OCI-LY1 (cell line): ENCODE data around the gene QPRT.

Experiments used
- H2AFZ ChIP-seq: fragments of 200-600 bp; sonication (generic), shearing (Covaris generic); 2 replicates; pipeline ENCODE4 v1.6.0; 2014; ENCODE audit warnings: antibody characterized with exemption, mild to moderate bottlenecking, low read length
- H3F3A ChIP-seq: fragments of 200-600 bp; sonication (generic), shearing (Covaris generic); 2 replicates; pipeline ENCODE4 v1.6.0; 2014; ENCODE audit warnings: mild to moderate bottlenecking, antibody characterized with exemption, low read length, moderate library complexity; ENCODE audit not compliant: insufficient read depth
- H3K27ac ChIP-seq: fragments of 200-600 bp; sonication (generic); 2 replicates; pipeline ENCODE4 v1.5.1; 2014; ENCODE audit warnings: low read length, mixed run types, mild to moderate bottlenecking, low read depth; ENCODE audit not compliant: poor library complexity, severe bottlenecking
- H3K27me3 ChIP-seq: fragments of 200-600 bp; sonication (generic); 2 replicates; pipeline ENCODE4 v1.6.0; 2014; ENCODE audit warnings: antibody characterized with exemption, mild to moderate bottlenecking, low read length, moderate library complexity; ENCODE audit not compliant: insufficient read depth
- H3K36me3 ChIP-seq: fragments of 200-600 bp; sonication (generic); 2 replicates; pipeline ENCODE4 v1.6.1; 2014; ENCODE audit warnings: mild to moderate bottlenecking, antibody characterized with exemption, low read length, moderate library complexity, mixed read lengths; ENCODE audit not compliant: insufficient read depth
- H3K4me1 ChIP-seq: fragments of 200-600 bp; sonication (generic); 2 replicates; pipeline ENCODE4 v1.5.1; 2014; ENCODE audit warnings: mild to moderate bottlenecking, low read length, moderate library complexity; ENCODE audit not compliant: insufficient read depth, severe bottlenecking
- H3K4me2 ChIP-seq: fragments of 200-600 bp; sonication (generic), shearing (Covaris generic); 2 replicates; pipeline ENCODE4 v1.6.1; 2014; ENCODE audit warnings: low read length
- H3K4me3 ChIP-seq: fragments of 200-600 bp; sonication (generic); 2 replicates; pipeline ENCODE4 v1.5.1; 2014; ENCODE audit warnings: low read length, low read depth, mild to moderate bottlenecking, mixed read lengths; ENCODE audit not compliant: poor library complexity, severe bottlenecking
- H3K79me2 ChIP-seq: fragments of 200-600 bp; shearing (Covaris generic); 2 replicates; pipeline ENCODE4 v1.6.1; 2016; ENCODE audit warnings: mixed run types, low read length, mixed read lengths; ENCODE audit not compliant: insufficient read depth
- H3K9ac ChIP-seq: fragments of 200-600 bp; sonication (generic), shearing (Covaris generic); 2 replicates; pipeline ENCODE4 v1.6.1; 2014; ENCODE audit warnings: mild to moderate bottlenecking, low read length, mixed read lengths
- H3K9me2 ChIP-seq: fragments of 200-600 bp; sonication (generic), shearing (Covaris generic); 2 replicates; pipeline ENCODE4 v1.6.1; 2014; ENCODE audit warnings: low read depth, mild to moderate bottlenecking, low read length, mixed read lengths
- H3K9me3 ChIP-seq: fragments of 200-600 bp; shearing (Covaris generic); 2 replicates; pipeline ENCODE4 v1.6.1; 2014; ENCODE audit warnings: low read length, mixed read lengths
- H4K20me1 ChIP-seq: fragments of 200-600 bp; sonication (generic), shearing (Covaris generic); 2 replicates; pipeline ENCODE4 v1.6.0; 2016; ENCODE audit warnings: mild to moderate bottlenecking, low read length; ENCODE audit not compliant: insufficient read depth
- CTCF ChIP-seq: fragments of 200-600 bp; sonication (generic), shearing (Covaris generic); IDR thresholded peaks from 2 replicates; pipeline ENCODE4 v1.5.1; 2017; ENCODE audit warnings: mild to moderate bottlenecking, antibody characterized with exemption, low read length, moderate library complexity, mixed read lengths
- EZH2 ChIP-seq: fragments of 200-600 bp; sonication (generic), shearing (Covaris generic); IDR thresholded peaks from 2 replicates; pipeline ENCODE4 v1.8.0; 2017; ENCODE audit warnings: borderline replicate concordance, mixed run types, mild to moderate bottlenecking, antibody characterized with exemption, low read length, moderate library complexity, mixed read lengths

Gene QPRT

GRCh38 chr16:29675811-29676643 is 3.0 kb upstream of the QPRT start:
- Histone ChIP-seq H3K4me1 (peaks cover 41% of the 10 kb centered on the region), H3K9me2 (no peaks in the 10 kb centered on the region), H2AFZ (no peak overlapping the region), H4K20me1 (no peaks in the 10 kb centered on the region), H3K27ac (peak overlapping the region; percentile 94), H3F3A (no peaks in the 10 kb centered on the region), H3K4me2 (no peak overlapping the region), H3K27me3 (no peaks in the 10 kb centered on the region), H3K4me3 (no peak overlapping the region), H3K9me3 (no peaks in the 10 kb centered on the region), H3K79me2 (0 out of 2 replicates have a peak, but pooled peaks cover under 1% of the 10 kb centered on the region), H3K9ac (no peak overlapping the region), H3K36me3 (peaks cover 5% of the 10 kb centered on the region)
- TF ChIP-seq CTCF (no peak), EZH2 (no peak)

DNA sequence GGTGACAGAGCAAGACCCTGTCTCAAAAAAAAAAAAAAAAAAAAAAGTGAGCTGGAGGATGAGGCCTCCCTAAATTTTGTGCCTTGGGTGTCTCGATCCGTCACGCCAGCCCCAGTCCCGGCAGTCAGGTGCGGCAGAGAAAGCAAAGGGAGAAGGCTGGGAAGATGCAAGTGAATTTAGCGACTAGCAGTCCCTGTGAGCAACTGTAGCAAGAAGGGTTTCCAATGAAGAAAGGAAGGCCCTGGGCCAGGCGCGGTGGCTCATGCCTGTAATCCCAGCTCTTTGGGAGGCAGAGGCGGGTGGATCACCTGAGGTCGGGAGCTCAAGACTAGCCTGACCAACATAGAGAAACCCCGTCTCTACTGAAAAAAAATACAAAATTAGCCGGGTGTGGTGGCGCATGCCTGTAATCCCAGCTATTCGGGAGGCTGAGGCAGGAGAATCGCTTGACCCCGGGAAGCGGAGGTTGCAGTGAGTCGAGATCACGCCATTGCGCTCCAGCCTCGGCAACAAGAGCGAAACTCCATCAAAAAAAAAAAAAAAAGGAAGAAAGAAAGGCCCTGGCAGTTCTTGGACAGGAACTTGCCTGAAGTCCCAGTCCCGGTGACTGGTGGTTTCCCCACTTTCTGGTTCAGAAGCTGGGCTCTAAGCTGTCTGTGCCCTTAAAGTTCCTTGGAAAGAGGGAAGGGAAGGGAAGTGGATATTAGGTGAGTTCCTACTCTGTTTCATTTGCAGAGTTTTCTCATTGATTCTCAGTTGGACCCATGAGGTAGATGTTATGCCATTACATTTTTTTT is 1.8 kb upstream of the QPRT start:
- Histone ChIP-seq H3K9me2 (no peaks in the 10 kb centered on the region), H3K79me2 (0 out of 2 replicates have a peak, but pooled peaks cover 3% of the 10 kb centered on the region), H3F3A (no peaks in the 10 kb centered on the region), H3K27me3 (no peaks in the 10 kb centered on the region), H4K20me1 (no peaks in the 10 kb centered on the region), H3K4me1 (peaks cover 51% of the 10 kb centered on the region), H3K9me3 (no peaks in the 10 kb centered on the region), H2AFZ (no peak overlapping the region), H3K9ac (no peak overlapping the region), H3K27ac (peak overlapping the region; percentile 94), H3K4me2 (no peak overlapping the region), H3K4me3 (no peak overlapping the region), H3K36me3 (no peaks in the 10 kb centered on the region; the same call in none of the 2 replicates)
- TF ChIP-seq EZH2 (no peak), CTCF (no peak)

DNA sequence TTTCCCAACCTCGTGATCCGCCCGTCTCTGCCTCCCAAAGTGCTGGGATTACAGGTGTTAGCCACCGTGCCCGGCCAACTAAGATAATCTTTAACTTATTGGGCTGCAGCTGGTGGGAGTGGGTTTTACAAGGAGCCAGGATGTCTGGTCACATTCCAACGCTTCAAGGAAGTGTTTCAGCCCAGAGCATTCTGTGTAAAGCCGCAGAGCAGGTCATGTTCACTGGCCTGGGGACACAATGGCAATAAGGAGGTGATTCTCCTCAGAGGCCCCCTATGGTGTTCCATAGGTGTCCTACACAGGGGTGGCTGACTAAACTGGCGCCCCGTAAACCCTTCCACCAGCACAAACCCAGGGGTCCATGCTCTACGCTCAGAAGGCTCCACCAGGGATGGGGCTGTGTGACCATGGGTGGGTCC is 1.2 kb downstream of the QPRT start:
- Histone ChIP-seq H3K4me3 (peak overlapping the region; percentile 69), H3K27me3 (no peaks in the 10 kb centered on the region)

More for the DNA sequence above, 1.2 kb downstream of the QPRT start:
- Histone ChIP-seq H2AFZ (no peak overlapping the region), H4K20me1 (no peaks in the 10 kb centered on the region), H3K36me3 (peaks cover 15% of the 10 kb centered on the region; the same call in 1 of the 2 replicates), H3K9me2 (no peaks in the 10 kb centered on the region), H3K9ac (peak overlapping the region; percentile 32; the same call in 1 of the 2 replicates), H3K9me3 (no peaks in the 10 kb centered on the region), H3F3A (no peaks in the 10 kb centered on the region), H3K4me1 (peaks cover 42% of the 10 kb centered on the region), H3K27ac (peak overlapping the region; percentile 94), H3K4me2 (peak overlapping the region; percentile 82), H3K79me2 (0 out of 2 replicates have a peak, but pooled peaks cover 3% of the 10 kb centered on the region)
- no peak for TF ChIP-seq EZH2
- TF ChIP-seq CTCF: no peak
